ENCODE measurements around the gene CCDC6.
"Not testable (repeated sequence)": the region's sequence is repeated elsewhere in the genome, so short reads cannot be mapped to it uniquely, and the experiment has no call there.

Gene CCDC6

GRCh38 chr10:59905731-59906416 is 482 bp downstream of the CCDC6 start:
- DNase-seq (ENCODE audit: low read depth in 2 of 2) = no peak

- DNase-seq (ENCODE audit: low read depth in 2 of 2) = peak in 1 of 2 donors; percentile 43
Measured at GRCh38 chr10:59905066-59905730, 1.2 kb downstream of the CCDC6 start.

GRCh38 chr10:59904426-59905065 is 1.8 kb downstream of the CCDC6 start:
- DNase-seq (ENCODE audit: low read depth in 2 of 2) = no peak

GRCh38 chr10:59903871-59904270 is 2.5 kb downstream of the CCDC6 start:
- no peak for DNase-seq (ENCODE audit: low read depth in 2 of 2)

- DNase-seq (ENCODE audit: low read depth in 2 of 2) = no peak
Measured at GRCh38 chr10:59902016-59902415, 4.3 kb downstream of the CCDC6 start.

- no peak for DNase-seq (ENCODE audit: low read depth in 2 of 2)
Measured at GRCh38 chr10:59901470-59901869, 4.9 kb downstream of the CCDC6 start.

- no peak for DNase-seq (ENCODE audit: low read depth in 2 of 2)
Measured at GRCh38 chr10:59900048-59900727, 6.2 kb downstream of the CCDC6 start.

GRCh38 chr10:59898125-59898835 is 8.1 kb downstream of the CCDC6 start:
- DNase-seq (ENCODE audit: low read depth in 2 of 2) = no peak

GRCh38 chr10:59896191-59896590 is 10.2 kb downstream of the CCDC6 start:
- DNase-seq (ENCODE audit: low read depth in 2 of 2) = no peak

- no peak for DNase-seq (ENCODE audit: low read depth in 2 of 2)
Measured at GRCh38 chr10:59895629-59896116, 10.7 kb downstream of the CCDC6 start.

GRCh38 chr10:59894114-59894513 is 12.2 kb downstream of the CCDC6 start:
- DNase-seq (ENCODE audit: low read depth in 2 of 2) = no peak

GRCh38 chr10:59892697-59893096 is 13.7 kb downstream of the CCDC6 start:
- no peak for DNase-seq (ENCODE audit: low read depth in 2 of 2)

GRCh38 chr10:59891936-59892335 is 14.4 kb downstream of the CCDC6 start:
- DNase-seq (ENCODE audit: low read depth in 2 of 2) = no peak

- DNase-seq (ENCODE audit: low read depth in 2 of 2) = no peak
Measured at GRCh38 chr10:59891349-59891748, 15.0 kb downstream of the CCDC6 start.

GRCh38 chr10:59888781-59889435 is 17.4 kb downstream of the CCDC6 start:
- no peak for DNase-seq (ENCODE audit: low read depth in 2 of 2)

- DNase-seq (ENCODE audit: low read depth in 2 of 2) = no peak
Measured at GRCh38 chr10:59887972-59888640, 18.2 kb downstream of the CCDC6 start.

GRCh38 chr10:59887006-59887405 is 19.4 kb downstream of the CCDC6 start:
- no peak for DNase-seq (ENCODE audit: low read depth in 2 of 2)

- DNase-seq (ENCODE audit: low read depth in 2 of 2) = no peak
Measured at GRCh38 chr10:59885430-59886134, 20.8 kb downstream of the CCDC6 start.

GRCh38 chr10:59884893-59885292 is 21.5 kb downstream of the CCDC6 start:
- not testable (repeated sequence) for DNase-seq (ENCODE audit: low read depth in 2 of 2)

- no peak for DNase-seq (ENCODE audit: low read depth in 2 of 2)
Measured at GRCh38 chr10:59881640-59882039, 24.7 kb downstream of the CCDC6 start.
